NCI-H1092 treated with DMSO at 0.1 percent for 48 hours (cell line): Measurements from ENCODE around the gene CCDC146.
A peak's percentile ranks its signal among the peaks of the same experiment; 100 is the strongest.
"Not testable (repeated sequence)": the region's sequence is repeated elsewhere in the genome, so short reads cannot be mapped to it uniquely, and the experiment has no call there.

ENCODE experiments used
- DNase-seq: peaks from one replicate; lab custom pipeline; 2025; lab: John Stamatoyannopoulos, UW

Gene CCDC146

GRCh38 chr7:77121860-77122681 lies at the start of gene CCDC146:
Gene CCDC146, plus strand, starts transcription at chr7:77122615. Its CDS starts 45,054 bp downstream, at chr7:77167669.
- DNase-seq: peak; percentile 100

GRCh38 chr7:77074786-77075396 lies 47.5 kb upstream of the CCDC146 start:
- not testable (repeated sequence) for DNase-seq

- not testable (repeated sequence) for DNase-seq
Measured at GRCh38 chr7:77077060-77077459, 45.4 kb upstream of the CCDC146 start.

GRCh38 chr7:77079112-77079511 lies 43.3 kb upstream of the CCDC146 start:
- not testable (repeated sequence) for DNase-seq

GRCh38 chr7:77079624-77080023 lies 42.8 kb upstream of the CCDC146 start:
- not testable (repeated sequence) for DNase-seq

GRCh38 chr7:77080236-77080635 lies 42.2 kb upstream of the CCDC146 start:
- DNase-seq: not testable (repeated sequence)

- not testable (repeated sequence) for DNase-seq
Measured at GRCh38 chr7:77082192-77082591, 40.2 kb upstream of the CCDC146 start.

GRCh38 chr7:77092301-77092700 lies 30.1 kb upstream of the CCDC146 start:
- not testable (repeated sequence) for DNase-seq

GRCh38 chr7:77100501-77100900 lies 21.9 kb upstream of the CCDC146 start:
- DNase-seq: not testable (repeated sequence)

GRCh38 chr7:77101187-77101586 lies 21.2 kb upstream of the CCDC146 start:
- DNase-seq: not testable (repeated sequence)

GRCh38 chr7:77102671-77103070 lies 19.7 kb upstream of the CCDC146 start:
- not testable (repeated sequence) for DNase-seq

GRCh38 chr7:77105904-77106303 lies 16.5 kb upstream of the CCDC146 start:
- DNase-seq: not testable (repeated sequence)

GRCh38 chr7:77107659-77108058 lies 14.8 kb upstream of the CCDC146 start:
- peak; percentile 43 for DNase-seq

- not testable (repeated sequence) for DNase-seq
Measured at GRCh38 chr7:77108362-77108761, 14.1 kb upstream of the CCDC146 start.

- peak; percentile 12 for DNase-seq
Measured at GRCh38 chr7:77112719-77113306, 9.6 kb upstream of the CCDC146 start.

- DNase-seq: not testable (repeated sequence)
Measured at GRCh38 chr7:77125486-77125885, 3.1 kb downstream of the CCDC146 start.

GRCh38 chr7:77127009-77127408 lies 4.6 kb downstream of the CCDC146 start:
- DNase-seq: not testable (repeated sequence)

GRCh38 chr7:77128582-77129410 lies 6.4 kb downstream of the CCDC146 start:
- not testable (repeated sequence) for DNase-seq

GRCh38 chr7:77131781-77132180 lies 9.4 kb downstream of the CCDC146 start:
- DNase-seq: not testable (repeated sequence)

GRCh38 chr7:77138668-77139067 lies 16.3 kb downstream of the CCDC146 start:
- not testable (repeated sequence) for DNase-seq

- DNase-seq: not testable (repeated sequence)
Measured at GRCh38 chr7:77140291-77140690, 17.9 kb downstream of the CCDC146 start.

GRCh38 chr7:77152232-77152631 lies 29.8 kb downstream of the CCDC146 start:
- DNase-seq: not testable (repeated sequence)
